Immature natural killer cell (primary cell): ENCODE results near the gene DNAJB2. TPM values are rescaled to one million over a fixed set of nuclear protein-coding genes. Genes with fewer than 3 reads are reported as not detected.

Experiments
- polyA plus RNA-seq, 3 donors: library from polyadenylated mRNA; unstranded; fragments of 300-500 nt; fragmentation: Illumina TruSeq; gene quantifications; one replicate each; pipeline ENCODE4 v1.2.3, GENCODE V29; 2021

DNAJB2 gene
- polyA plus RNA-seq, 3 donors from 2014 or later: 2.8 to 3.6 (median 2.9) TPM

Other genes starting within 250 kb of the DNAJB2 start
- gene CFAP65, start 237.8 kb upstream of the DNAJB2 start, polyA plus RNA-seq: not detected
- not detected for gene IHH, start 218.4 kb upstream of the DNAJB2 start, polyA plus RNA-seq
- 10 to 100 TPM; 19.2 to 33.3 (median 21.9) TPM for gene NHEJ1, start 118.6 kb upstream of the DNAJB2 start, polyA plus RNA-seq
- under 1 TPM in 1 of 3 donors, not detected in 2; 0.29 TPM for gene SLC23A3, start 109.3 kb upstream of the DNAJB2 start, polyA plus RNA-seq
- gene CNPPD1, start 102.4 kb upstream of the DNAJB2 start, polyA plus RNA-seq: 100 to 1,000 TPM in 1 of 3 donors, 10 to 100 TPM in 2; 68.2 to 135 (median 92.9) TPM
- gene RETREG2, start 101.1 kb upstream of the DNAJB2 start, polyA plus RNA-seq: 10 to 100 TPM; 51.2 to 88.6 (median 58.6) TPM
- gene ZFAND2B, start 72.6 kb upstream of the DNAJB2 start, polyA plus RNA-seq: 100 to 1,000 TPM in 2 of 3 donors, 10 to 100 TPM in 1; 95.4 to 128 (median 102) TPM
- 1 to 10 TPM in 2 of 3 donors, under 1 TPM in 1; 0.21 to 3.7 (median 1.2) TPM for gene ABCB6, start 60.4 kb upstream of the DNAJB2 start, polyA plus RNA-seq
- 10 to 100 TPM in 2 of 3 donors, 1 to 10 TPM in 1; 8.6 to 31.9 (median 14.8) TPM for gene ATG9A, start 49.7 kb upstream of the DNAJB2 start, polyA plus RNA-seq
- 10 to 100 TPM; 11.5 to 28.6 (median 22.4) TPM for gene ANKZF1, start 49.6 kb upstream of the DNAJB2 start, polyA plus RNA-seq
- gene GLB1L, start 33.9 kb upstream of the DNAJB2 start, polyA plus RNA-seq: 1 to 10 TPM in 1 of 3 donors, under 1 TPM in 1, not detected in 1; 0.44 to 1.0 TPM
- gene STK16, start 33.9 kb upstream of the DNAJB2 start, polyA plus RNA-seq: 10 to 100 TPM; 26.8 to 35.3 (median 27.6) TPM
- not detected for gene TUBA4B, start 26.1 kb upstream of the DNAJB2 start, polyA plus RNA-seq
- 100 to 1,000 TPM in 2 of 3 donors, 10 to 100 TPM in 1; 88.6 to 137 (median 124) TPM for gene TUBA4A, start 25.4 kb upstream of the DNAJB2 start, polyA plus RNA-seq
- under 1 TPM in 1 of 3 donors, not detected in 2; 0.41 TPM for gene PTPRN, start 30.0 kb downstream of the DNAJB2 start, polyA plus RNA-seq
- not detected for gene RESP18, start 53.4 kb downstream of the DNAJB2 start, polyA plus RNA-seq
- gene DNPEP, start 108.5 kb downstream of the DNAJB2 start, polyA plus RNA-seq: 10 to 100 TPM; 77.4 to 97.9 (median 78.9) TPM
- not detected for gene DES, start 139.0 kb downstream of the DNAJB2 start, polyA plus RNA-seq
- not detected for gene SPEG, start 155.5 kb downstream of the DNAJB2 start, polyA plus RNA-seq
- 10 to 100 TPM; 21.4 to 40.9 (median 37.1) TPM for gene GMPPA, start 219.5 kb downstream of the DNAJB2 start, polyA plus RNA-seq
- gene ASIC4, start 235.1 kb downstream of the DNAJB2 start, polyA plus RNA-seq: not detected